Keratinocyte (primary cell): ENCODE data around the gene CLIC3. TPM values are rescaled to one million over a fixed set of nuclear protein-coding genes. Genes with fewer than 3 reads are reported as not detected.

Experiments
- DNase-seq: peaks from one replicate; pipeline ENCODE4 v3.0.0-alpha.2; 2011; ENCODE audit warnings: low read depth, missing footprints, low spot score
- FAIRE-seq: peaks from 2 replicates; lab custom pipeline; 2011; peaks lifted over from hg19 to GRCh38; lab: Jason Lieb, UNC
- H2AFZ ChIP-seq: 2 replicates; pipeline ENCODE4 v1.6.0; 2012; ENCODE audit warnings: low read length, control low read depth, inconsistent platforms; ENCODE audit not compliant: control insufficient read depth
- H3K27ac ChIP-seq: 2 replicates; pipeline ENCODE4 v1.5.1; 2011; ENCODE audit warnings: low read length; ENCODE audit not compliant: control insufficient read depth, insufficient read depth
- H3K27me3 ChIP-seq: 3 replicates; pipeline ENCODE4 v1.6.0; 2011; ENCODE audit warnings: low read length; ENCODE audit not compliant: control insufficient read depth, insufficient read depth; ENCODE audit errors: extremely low read depth
- H3K36me3 ChIP-seq, 2 experiments: 2 replicates in 1 of 2; 3 replicates in 1 of 2; pipeline ENCODE4 v1.5.1; 2011; ENCODE audit warnings: low read length in 2 of 2, mild to moderate bottlenecking in 1 of 2; ENCODE audit not compliant: control insufficient read depth in 2 of 2, insufficient read depth in 2 of 2; ENCODE audit errors: extremely low read depth in 1 of 2
- H3K4me1 ChIP-seq: 3 replicates; pipeline ENCODE4 v1.5.1; 2011; ENCODE audit warnings: low read length; ENCODE audit not compliant: control insufficient read depth, insufficient read depth; ENCODE audit errors: extremely low read depth
- H3K4me2 ChIP-seq: 3 replicates; pipeline ENCODE4 v1.6.0; 2011; ENCODE audit warnings: low read depth, low read length; ENCODE audit not compliant: control insufficient read depth, insufficient read depth; ENCODE audit errors: extremely low read depth
- H3K4me3 ChIP-seq, 3 experiments: fragments of 200-600 bp in 1 of 3; sonication (generic) in 1 of 3; 2 replicates in 2 of 3; 3 replicates in 1 of 3; pipeline ENCODE4 v1.5.1; 2011 to 2016; ENCODE audit warnings: low read length in 3 of 3, mild to moderate bottlenecking in 3 of 3, control low read depth in 2 of 3, inconsistent platforms in 1 of 3, low read depth in 1 of 3, mixed read lengths in 1 of 3, mixed run types in 1 of 3, moderate library complexity in 1 of 3; ENCODE audit not compliant: control insufficient read depth in 2 of 3, insufficient read depth in 2 of 3; ENCODE audit errors: extremely low read depth in 1 of 3
- H3K79me2 ChIP-seq: 2 replicates; pipeline ENCODE4 v1.6.0; 2012; ENCODE audit warnings: low read length; ENCODE audit not compliant: control insufficient read depth, insufficient read depth
- H3K9ac ChIP-seq: 3 replicates; pipeline ENCODE4 v1.6.0; 2011; ENCODE audit warnings: low read length; ENCODE audit not compliant: control insufficient read depth, insufficient read depth; ENCODE audit errors: extremely low read depth
- H3K9me1 ChIP-seq: 3 replicates; pipeline ENCODE4 v1.6.0; 2011; ENCODE audit warnings: low read length; ENCODE audit not compliant: control insufficient read depth, insufficient read depth; ENCODE audit errors: extremely low read depth
- H3K9me3 ChIP-seq: 2 replicates; pipeline ENCODE4 v1.5.1; 2012; ENCODE audit warnings: low read depth, low read length; ENCODE audit not compliant: control insufficient read depth
- H4K20me1 ChIP-seq: 3 replicates; pipeline ENCODE4 v1.6.0; 2011; ENCODE audit warnings: low read length; ENCODE audit not compliant: control insufficient read depth, insufficient read depth; ENCODE audit errors: extremely low read depth
- EZH2 ChIP-seq: IDR thresholded peaks from one replicate; pipeline ENCODE4 v1.6.1; 2012; ENCODE audit warnings: inconsistent platforms, mild to moderate bottlenecking, low read length, moderate library complexity
- dilution Hi-C: fragments of 300-500 bp; cut with MboI; formaldehyde crosslinking; loops from one replicate; pipeline ENCODE4 v1.7.0; 2020; ENCODE audit warnings: low sequenced_read_pairs; ENCODE audit not compliant: extremely low pct_ligation_motif_present
- polyA plus RNA-seq, 5 experiments: library from polyadenylated mRNA; depleted of rRNA in 3 of 5; stranded (reverse) in 3 of 5; stranded (forward) in 1 of 5; unstranded in 1 of 5; fragments of >200 nt; gene quantifications; 1 replicate in 1 of 5; 2 replicates in 3 of 5; 3 replicates in 1 of 5; pipeline versions ENCODE4 v1.2.1 to v1.2.3, GENCODE V29; 2011 to 2012; ENCODE audit warnings: missing spikeins in 2 of 5, low read depth in 1 of 5, low replicate concordance in 1 of 5
- TF ChIP-seq, protein P1 (sequence below), 3 experiments: IDR thresholded peaks in 1 of 3; conservative IDR thresholded peaks in 1 of 3; optimal IDR thresholded peaks in 1 of 3; 2 replicates in 2 of 3; 3 replicates in 1 of 3; pipeline versions ENCODE3 to v1.5.1; 2011; ENCODE audit warnings: low read length in 3 of 3, mild to moderate bottlenecking in 3 of 3, moderate library complexity in 2 of 3, control low read depth in 1 of 3, inconsistent platforms in 1 of 3; ENCODE audit not compliant: insufficient read depth in 2 of 3; ENCODE audit errors: extremely low read depth in 1 of 3

Gene CLIC3
- polyA plus RNA-seq, 1 donor (not counting 4 experiments of a cell fraction or from before 2014, with no cell fraction given) = 5.5 TPM

DNA sequence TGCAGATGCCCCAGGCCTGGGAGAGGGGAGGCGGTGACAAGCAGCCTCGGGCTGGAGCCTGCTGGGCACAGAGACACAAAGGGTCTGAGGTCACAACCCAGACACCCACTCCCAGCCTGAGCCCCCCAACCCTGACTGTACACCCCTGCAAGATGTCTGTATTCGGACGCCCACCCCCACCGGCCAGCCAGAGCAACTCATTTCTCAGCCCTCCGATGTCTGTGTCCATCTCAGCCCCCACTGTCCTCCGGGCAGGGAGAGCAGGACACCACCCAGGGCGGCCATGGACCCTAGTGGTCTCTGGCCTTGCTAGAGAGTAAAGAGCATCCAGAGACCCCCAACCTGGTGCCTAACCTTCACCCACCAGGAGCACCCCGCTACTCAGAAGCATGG is 40.4 kb downstream of the CLIC3 start:
- H3K4me2 ChIP-seq = no peak overlapping the region
- H3K79me2 ChIP-seq = no peaks in the 10 kb centered on the region

DNA sequence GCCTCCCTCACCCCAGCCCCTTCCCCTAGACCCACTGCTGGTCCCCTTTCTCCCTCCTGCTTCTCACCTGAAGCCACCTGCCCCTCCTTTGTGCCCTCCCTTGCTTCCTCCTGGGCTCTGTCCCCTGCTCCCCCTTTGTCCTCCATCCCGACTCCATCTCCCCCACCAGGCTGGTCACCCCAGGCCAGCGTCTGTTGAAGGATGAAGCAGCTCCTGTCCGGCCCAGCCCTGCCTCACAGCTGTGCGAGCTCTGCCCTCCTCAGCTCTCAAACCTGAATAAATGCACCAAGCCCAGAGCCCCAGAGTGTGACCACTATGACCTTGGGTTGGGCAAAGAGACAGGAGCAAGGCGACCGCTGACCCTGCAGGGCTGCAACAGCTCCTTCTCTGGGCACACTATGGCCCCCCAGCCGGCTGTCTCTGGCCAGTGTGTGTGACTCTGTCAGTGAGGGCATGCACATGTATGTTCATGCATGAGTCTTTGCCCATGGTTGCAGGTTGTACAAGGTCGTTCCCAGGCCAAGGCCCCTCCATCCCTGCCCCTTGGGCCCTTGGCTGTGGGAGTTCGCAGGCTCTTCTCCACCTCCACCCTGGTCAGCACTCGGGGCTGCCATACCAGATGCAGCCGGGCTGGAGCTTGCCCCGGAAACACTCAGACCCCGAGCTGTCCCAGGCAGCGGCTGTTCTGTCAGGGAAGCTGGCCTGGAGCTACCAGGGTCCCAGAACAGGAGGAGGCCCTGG is 41.0 kb downstream of the CLIC3 start:
- no peaks in the 10 kb centered on the region for H3K9me1 ChIP-seq
- H3K27ac ChIP-seq = no peak overlapping the region
- DNase-seq = no peak
- no peaks in the 10 kb centered on the region for H3K79me2 ChIP-seq
- H3K4me2 ChIP-seq = no peak overlapping the region
- peaks cover 1% of the 10 kb centered on the region for H3K4me1 ChIP-seq
- TF ChIP-seq, protein P1, sequence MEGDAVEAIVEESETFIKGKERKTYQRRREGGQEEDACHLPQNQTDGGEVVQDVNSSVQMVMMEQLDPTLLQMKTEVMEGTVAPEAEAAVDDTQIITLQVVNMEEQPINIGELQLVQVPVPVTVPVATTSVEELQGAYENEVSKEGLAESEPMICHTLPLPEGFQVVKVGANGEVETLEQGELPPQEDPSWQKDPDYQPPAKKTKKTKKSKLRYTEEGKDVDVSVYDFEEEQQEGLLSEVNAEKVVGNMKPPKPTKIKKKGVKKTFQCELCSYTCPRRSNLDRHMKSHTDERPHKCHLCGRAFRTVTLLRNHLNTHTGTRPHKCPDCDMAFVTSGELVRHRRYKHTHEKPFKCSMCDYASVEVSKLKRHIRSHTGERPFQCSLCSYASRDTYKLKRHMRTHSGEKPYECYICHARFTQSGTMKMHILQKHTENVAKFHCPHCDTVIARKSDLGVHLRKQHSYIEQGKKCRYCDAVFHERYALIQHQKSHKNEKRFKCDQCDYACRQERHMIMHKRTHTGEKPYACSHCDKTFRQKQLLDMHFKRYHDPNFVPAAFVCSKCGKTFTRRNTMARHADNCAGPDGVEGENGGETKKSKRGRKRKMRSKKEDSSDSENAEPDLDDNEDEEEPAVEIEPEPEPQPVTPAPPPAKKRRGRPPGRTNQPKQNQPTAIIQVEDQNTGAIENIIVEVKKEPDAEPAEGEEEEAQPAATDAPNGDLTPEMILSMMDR (optimal IDR thresholded peaks at IDR 0.05 in 1 of 3, IDR thresholded peaks at IDR 0.05 in 1 of 3, conservative IDR thresholded peaks at IDR 0.05 in 1 of 3; ENCODE audit: extremely low read depth in 1 of 3, insufficient read depth in 2 of 3, low read length in 3 of 3) = no peak
- no peak for TF ChIP-seq EZH2
- no peaks in the 10 kb centered on the region for H3K9me3 ChIP-seq
- dilution Hi-C loops = no loop called here
- FAIRE-seq = no peak
- no peaks in the 10 kb centered on the region for H4K20me1 ChIP-seq
- H3K4me3 ChIP-seq = no peak overlapping the region
- H3K9ac ChIP-seq = no peak overlapping the region
- H3K27me3 ChIP-seq = peaks cover 5% of the 10 kb centered on the region
- H2AFZ ChIP-seq = no peak overlapping the region
- no peaks in the 10 kb centered on the region for H3K36me3 ChIP-seq

More for the DNA sequence above, 40.4 kb downstream of the CLIC3 start:
- Histone ChIP-seq H3K27ac (no peak overlapping the region), H3K36me3 (no peaks in the 10 kb centered on the region), H3K27me3 (peaks cover 5% of the 10 kb centered on the region), H3K9ac (no peak overlapping the region), H4K20me1 (no peaks in the 10 kb centered on the region), H3K4me1 (no peaks in the 10 kb centered on the region), H2AFZ (no peak overlapping the region), H3K4me3 (no peak overlapping the region), H3K9me3 (no peaks in the 10 kb centered on the region), H3K9me1 (no peaks in the 10 kb centered on the region)
- dilution Hi-C loops = no loop called here
- no peak for DNase-seq
- FAIRE-seq = no peak
- TF ChIP-seq, protein P1 (optimal IDR thresholded peaks at IDR 0.05 in 1 of 3, IDR thresholded peaks at IDR 0.05 in 1 of 3, conservative IDR thresholded peaks at IDR 0.05 in 1 of 3; ENCODE audit: extremely low read depth in 1 of 3, insufficient read depth in 2 of 3, low read length in 3 of 3) = no peak
- TF ChIP-seq EZH2 = no peak
